ENCODE measurements around the gene PM20D2. TPM values are rescaled to one million over a fixed set of nuclear protein-coding genes. Genes with fewer than 3 reads are reported as not detected.

Gene PM20D2
- total RNA-seq, 1 donor, result 5.2 TPM

DNA sequence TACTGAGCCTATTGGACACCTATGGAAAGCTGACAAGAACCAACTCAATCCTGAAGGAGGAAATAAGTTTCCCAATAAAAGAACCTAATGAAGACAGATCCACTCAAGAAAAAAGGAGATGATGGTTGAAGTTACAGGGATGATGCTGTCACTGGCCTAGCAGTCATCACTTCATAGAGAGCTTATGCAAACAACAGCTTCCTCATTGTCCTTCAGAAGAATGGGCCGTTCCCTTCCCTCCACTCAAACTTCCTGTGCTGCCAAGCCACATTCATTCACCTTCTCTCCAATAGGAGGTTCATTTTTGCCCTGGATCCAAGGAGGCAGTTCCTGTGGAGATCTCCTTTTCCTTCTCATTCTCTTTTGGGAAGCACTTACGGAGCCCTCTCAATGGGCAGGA is 13.8 kb upstream of the PM20D2 start:
- H3K4me3 ChIP-seq (ENCODE audit: low read depth, low read length), result no peak overlapping the region
- no peak for DNase-seq (ENCODE audit: low read depth)
- TF ChIP-seq, protein P1, sequence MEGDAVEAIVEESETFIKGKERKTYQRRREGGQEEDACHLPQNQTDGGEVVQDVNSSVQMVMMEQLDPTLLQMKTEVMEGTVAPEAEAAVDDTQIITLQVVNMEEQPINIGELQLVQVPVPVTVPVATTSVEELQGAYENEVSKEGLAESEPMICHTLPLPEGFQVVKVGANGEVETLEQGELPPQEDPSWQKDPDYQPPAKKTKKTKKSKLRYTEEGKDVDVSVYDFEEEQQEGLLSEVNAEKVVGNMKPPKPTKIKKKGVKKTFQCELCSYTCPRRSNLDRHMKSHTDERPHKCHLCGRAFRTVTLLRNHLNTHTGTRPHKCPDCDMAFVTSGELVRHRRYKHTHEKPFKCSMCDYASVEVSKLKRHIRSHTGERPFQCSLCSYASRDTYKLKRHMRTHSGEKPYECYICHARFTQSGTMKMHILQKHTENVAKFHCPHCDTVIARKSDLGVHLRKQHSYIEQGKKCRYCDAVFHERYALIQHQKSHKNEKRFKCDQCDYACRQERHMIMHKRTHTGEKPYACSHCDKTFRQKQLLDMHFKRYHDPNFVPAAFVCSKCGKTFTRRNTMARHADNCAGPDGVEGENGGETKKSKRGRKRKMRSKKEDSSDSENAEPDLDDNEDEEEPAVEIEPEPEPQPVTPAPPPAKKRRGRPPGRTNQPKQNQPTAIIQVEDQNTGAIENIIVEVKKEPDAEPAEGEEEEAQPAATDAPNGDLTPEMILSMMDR (IDR thresholded peaks at IDR 0.05; ENCODE audit: insufficient read depth, low read length), result no peak

- no peak overlapping the region for H3K4me3 ChIP-seq (ENCODE audit: low read depth, low read length)
- DNase-seq (ENCODE audit: low read depth), result no peak
- TF ChIP-seq, protein P1 (IDR thresholded peaks at IDR 0.05; ENCODE audit: insufficient read depth, low read length), result no peak
These were observed 11.9 kb upstream of the PM20D2 start for GRCh38 chr6:89133981-89134380.

DNA sequence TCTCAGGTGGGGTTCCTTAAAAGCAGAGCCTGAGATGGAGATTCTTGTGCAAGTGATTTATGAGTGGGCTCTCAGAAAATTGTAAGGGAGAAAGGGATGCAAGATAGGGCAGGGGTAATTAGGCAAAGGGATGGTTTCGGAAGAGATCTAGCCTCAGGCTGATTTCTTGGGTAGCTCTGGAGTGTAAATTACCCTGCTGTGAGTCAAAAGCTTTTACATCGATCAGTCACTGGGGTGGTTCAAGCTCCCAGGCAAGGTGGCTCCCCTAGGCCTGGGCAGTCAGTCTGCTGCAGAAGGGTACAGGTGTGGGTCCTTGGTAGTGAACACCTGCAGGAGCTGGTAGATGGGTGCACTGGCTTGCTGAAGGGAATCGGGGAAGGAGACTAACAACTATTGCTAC is 11.1 kb upstream of the PM20D2 start:
- no peak for DNase-seq (ENCODE audit: low read depth)
- TF ChIP-seq, protein P1 (IDR thresholded peaks at IDR 0.05; ENCODE audit: insufficient read depth, low read length), result no peak
- H3K4me3 ChIP-seq (ENCODE audit: low read depth, low read length), result no peak overlapping the region

GRCh38 chr6:89138173-89138572 is 7.7 kb upstream of the PM20D2 start:
- TF ChIP-seq, protein P1 (IDR thresholded peaks at IDR 0.05; ENCODE audit: insufficient read depth, low read length), result no peak
- H3K4me3 ChIP-seq (ENCODE audit: low read depth, low read length), result no peak overlapping the region
- no peak for DNase-seq (ENCODE audit: low read depth)

DNA sequence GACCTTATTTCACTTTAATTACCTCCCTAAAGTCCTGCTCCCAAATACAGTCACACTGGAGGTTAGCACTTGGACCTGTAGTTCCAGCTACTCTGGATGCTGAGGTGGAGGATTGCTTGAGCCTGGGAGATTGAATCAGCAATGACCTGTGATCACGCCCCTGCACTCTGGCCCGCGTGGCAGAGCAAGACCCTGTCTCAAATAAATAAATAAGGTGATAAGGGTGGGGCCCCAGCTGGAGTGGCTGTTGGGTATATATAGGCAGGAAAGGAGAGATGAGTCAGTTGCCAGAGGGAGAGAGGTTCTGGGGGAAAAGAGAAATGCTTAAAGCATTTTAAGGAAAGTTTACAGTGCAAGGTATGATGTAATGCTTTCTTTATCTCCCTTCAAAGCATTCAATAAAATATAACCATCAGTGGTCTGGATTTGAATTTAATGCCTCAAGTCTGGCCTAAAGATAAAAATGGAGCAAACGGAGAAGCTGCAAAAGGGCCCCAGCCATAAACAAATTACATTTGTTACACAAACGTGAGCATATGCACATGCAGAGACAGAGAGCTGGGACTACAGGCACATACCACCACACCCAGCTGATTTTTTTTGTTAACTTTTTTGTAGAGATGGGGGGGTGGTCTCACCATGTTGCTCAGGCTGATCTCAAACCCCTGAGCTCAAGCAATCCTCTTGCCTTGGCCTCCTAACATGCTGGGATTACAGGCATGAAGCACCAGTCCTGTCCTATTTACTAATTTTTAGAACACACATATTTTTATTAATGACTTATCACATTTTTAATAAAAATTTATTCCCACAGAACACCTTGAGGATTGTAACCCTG is 6.1 kb upstream of the PM20D2 start:
- DNase-seq (ENCODE audit: low read depth), result peak; percentile 22
- TF ChIP-seq, protein P1 (IDR thresholded peaks at IDR 0.05; ENCODE audit: insufficient read depth, low read length), result no peak
- no peak overlapping the region for H3K4me3 ChIP-seq (ENCODE audit: low read depth, low read length)

DNA sequence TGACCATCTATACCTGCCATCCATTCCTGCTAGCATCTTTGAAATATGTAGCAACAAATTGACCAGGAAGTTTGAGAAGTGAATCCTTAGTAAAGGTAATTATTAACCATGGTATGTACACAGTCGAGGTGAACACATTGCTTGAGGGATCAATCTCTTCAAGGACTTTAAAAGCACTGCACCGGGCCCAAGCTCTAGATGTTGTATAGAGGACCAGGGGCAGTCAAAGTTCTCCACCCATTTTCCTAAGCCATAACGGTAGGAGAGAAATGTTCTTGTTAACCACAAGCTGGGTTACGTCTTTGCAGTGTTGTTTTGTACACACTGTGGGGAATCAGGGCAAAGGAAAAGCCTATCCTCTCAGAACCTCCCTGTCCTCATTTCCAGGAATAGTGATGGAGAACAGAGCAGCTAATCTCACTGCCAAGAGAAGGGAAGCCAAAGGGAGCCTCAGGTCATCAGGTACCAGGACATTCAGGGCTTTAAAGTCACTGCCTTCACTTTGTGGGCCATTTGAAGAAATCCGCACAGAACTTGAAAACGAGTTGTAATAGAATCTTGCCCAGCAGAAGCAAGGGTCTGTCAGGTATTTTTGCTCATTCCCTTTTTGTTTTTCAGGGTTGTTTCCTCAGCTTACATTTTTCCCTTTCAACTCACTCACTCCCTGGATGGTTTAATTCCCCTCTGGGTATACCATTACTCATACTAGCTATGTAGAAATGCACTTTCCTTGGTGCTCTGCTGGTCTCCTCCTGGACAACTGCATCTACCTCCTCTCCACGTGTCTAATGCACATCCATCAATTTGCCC is 5.3 kb upstream of the PM20D2 start:
- TF ChIP-seq, protein P1 (IDR thresholded peaks at IDR 0.05; ENCODE audit: insufficient read depth, low read length), result no peak
- peak; percentile 15 for DNase-seq (ENCODE audit: low read depth)
- H3K4me3 ChIP-seq (ENCODE audit: low read depth, low read length), result no peak overlapping the region

Data from fibroblast of the aortic adventitia (primary cell).